ENCODE results near the gene TAGLN3.

TAGLN3 gene

GRCh38 chr3:111993038-111993437 is 5.7 kb upstream of the TAGLN3 start:
- Histone ChIP-seq H3K9ac (ENCODE audit: low read length in 5 of 5) (no peak overlapping the region), H3K27ac (ENCODE audit: low read depth, low read length) (no peak overlapping the region), H3K9me3 (ENCODE audit: control insufficient read depth in 5 of 5, low read length in 5 of 5) (no peaks in the 10 kb centered on the region), H3K4me3 (ENCODE audit: low read depth in 1 of 5, low read length in 5 of 5) (no peak overlapping the region), H3K27me3 (ENCODE audit: control insufficient read depth in 5 of 5, insufficient read depth in 4 of 5, low read length in 5 of 5) (peaks cover 0 to 2% (median 0%) of the 10 kb centered on the region in 5 donors), H3K4me1 (ENCODE audit: control insufficient read depth in 5 of 5, insufficient read depth in 5 of 5, low read length in 5 of 5) (no peaks in the 10 kb centered on the region), H3K36me3 (ENCODE audit: control insufficient read depth in 5 of 5, insufficient read depth in 5 of 5, low read length in 5 of 5) (peaks cover 10 to 25% (median 17%) of the 10 kb centered on the region in 5 donors)

GRCh38 chr3:111999484-112000324 is 982 bp downstream of the TAGLN3 start:
- Histone ChIP-seq H3K4me3 (ENCODE audit: low read depth in 1 of 5, low read length in 5 of 5) (peak overlapping the region; percentile 13 to 72 (median 54)), H3K36me3 (ENCODE audit: control insufficient read depth in 5 of 5, insufficient read depth in 5 of 5, low read length in 5 of 5) (no peaks in the 10 kb centered on the region), H3K27me3 (ENCODE audit: control insufficient read depth in 5 of 5, insufficient read depth in 4 of 5, low read length in 5 of 5) (peaks cover 4 to 28% (median 8%) of the 10 kb centered on the region in 5 donors), H3K4me1 (ENCODE audit: control insufficient read depth in 5 of 5, insufficient read depth in 5 of 5, low read length in 5 of 5) (peaks cover 0 to 14% (median 13%) of the 10 kb centered on the region in 5 donors), H3K27ac (ENCODE audit: low read depth, low read length) (no peak overlapping the region), H3K9me3 (ENCODE audit: control insufficient read depth in 5 of 5, low read length in 5 of 5) (no peaks in the 10 kb centered on the region), H3K9ac (ENCODE audit: low read length in 5 of 5) (no peak overlapping the region)

DNA sequence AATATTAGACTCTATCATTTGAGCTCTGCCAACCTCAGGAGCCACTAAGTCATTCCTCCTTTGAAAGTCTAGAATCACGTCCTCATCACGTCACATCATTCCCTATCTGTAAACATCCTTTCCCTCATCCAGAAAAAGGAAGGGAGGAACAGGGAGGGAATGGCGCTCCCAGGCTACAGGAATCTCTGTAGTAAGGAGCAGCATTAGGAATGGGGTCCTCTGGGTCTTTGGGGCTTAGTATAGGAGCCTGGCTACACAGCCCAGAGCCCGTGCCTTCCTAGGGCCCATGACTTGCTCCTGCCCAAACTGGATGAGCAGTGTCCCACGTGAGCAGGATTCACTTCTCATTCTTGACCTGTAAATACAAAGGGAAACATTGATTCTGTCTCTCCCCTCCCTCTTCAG is 1.6 kb downstream of the TAGLN3 start:
- Histone ChIP-seq H3K27ac (ENCODE audit: low read depth, low read length) (no peak overlapping the region), H3K9ac (ENCODE audit: low read length in 5 of 5) (no peak overlapping the region)

GRCh38 chr3:112000966-112001365 is 2.2 kb downstream of the TAGLN3 start:
- H3K27ac ChIP-seq (ENCODE audit: low read depth, low read length) = no peak overlapping the region
- H3K9ac ChIP-seq (ENCODE audit: low read length in 5 of 5) = no peak overlapping the region
- no peak overlapping the region for H3K4me3 ChIP-seq (ENCODE audit: low read depth in 1 of 5, low read length in 5 of 5)
- H3K36me3 ChIP-seq (ENCODE audit: control insufficient read depth in 5 of 5, insufficient read depth in 5 of 5, low read length in 5 of 5) = no peaks in the 10 kb centered on the region
- H3K27me3 ChIP-seq (ENCODE audit: control insufficient read depth in 5 of 5, insufficient read depth in 4 of 5, low read length in 5 of 5) = peaks cover 4 to 28% (median 8%) of the 10 kb centered on the region in 5 donors
- no peaks in the 10 kb centered on the region for H3K9me3 ChIP-seq (ENCODE audit: control insufficient read depth in 5 of 5, low read length in 5 of 5)
- peaks cover 0 to 14% (median 13%) of the 10 kb centered on the region in 5 donors for H3K4me1 ChIP-seq (ENCODE audit: control insufficient read depth in 5 of 5, insufficient read depth in 5 of 5, low read length in 5 of 5)

More for the DNA sequence above, 1.6 kb downstream of the TAGLN3 start:
- Histone ChIP-seq H3K9me3 (ENCODE audit: control insufficient read depth in 5 of 5, low read length in 5 of 5) (no peaks in the 10 kb centered on the region), H3K27me3 (ENCODE audit: control insufficient read depth in 5 of 5, insufficient read depth in 4 of 5, low read length in 5 of 5) (peaks cover 4 to 28% (median 8%) of the 10 kb centered on the region in 5 donors), H3K4me3 (ENCODE audit: low read depth in 1 of 5, low read length in 5 of 5) (no peak overlapping the region), H3K4me1 (ENCODE audit: control insufficient read depth in 5 of 5, insufficient read depth in 5 of 5, low read length in 5 of 5) (peaks cover 0 to 14% (median 13%) of the 10 kb centered on the region in 5 donors), H3K36me3 (ENCODE audit: control insufficient read depth in 5 of 5, insufficient read depth in 5 of 5, low read length in 5 of 5) (no peaks in the 10 kb centered on the region)

GRCh38 chr3:112001526-112001925 is 2.8 kb downstream of the TAGLN3 start:
- peaks cover 0 to 14% (median 13%) of the 10 kb centered on the region in 5 donors for H3K4me1 ChIP-seq (ENCODE audit: control insufficient read depth in 5 of 5, insufficient read depth in 5 of 5, low read length in 5 of 5)
- H3K36me3 ChIP-seq (ENCODE audit: control insufficient read depth in 5 of 5, insufficient read depth in 5 of 5, low read length in 5 of 5) = no peaks in the 10 kb centered on the region
- no peak overlapping the region for H3K9ac ChIP-seq (ENCODE audit: low read length in 5 of 5)
- peaks cover 4 to 28% (median 8%) of the 10 kb centered on the region in 5 donors for H3K27me3 ChIP-seq (ENCODE audit: control insufficient read depth in 5 of 5, insufficient read depth in 4 of 5, low read length in 5 of 5)
- no peak overlapping the region for H3K4me3 ChIP-seq (ENCODE audit: low read depth in 1 of 5, low read length in 5 of 5)
- no peak overlapping the region for H3K27ac ChIP-seq (ENCODE audit: low read depth, low read length)
- no peaks in the 10 kb centered on the region for H3K9me3 ChIP-seq (ENCODE audit: control insufficient read depth in 5 of 5, low read length in 5 of 5)

GRCh38 chr3:112002096-112002971 is 3.6 kb downstream of the TAGLN3 start:
- no peak overlapping the region for H3K27ac ChIP-seq (ENCODE audit: low read depth, low read length)
- no peak overlapping the region for H3K9ac ChIP-seq (ENCODE audit: low read length in 5 of 5)
- no peaks in the 10 kb centered on the region for H3K9me3 ChIP-seq (ENCODE audit: control insufficient read depth in 5 of 5, low read length in 5 of 5)
- no peak overlapping the region for H3K4me3 ChIP-seq (ENCODE audit: low read depth in 1 of 5, low read length in 5 of 5)
- H3K4me1 ChIP-seq (ENCODE audit: control insufficient read depth in 5 of 5, insufficient read depth in 5 of 5, low read length in 5 of 5) = peaks cover 0 to 16% (median 14%) of the 10 kb centered on the region in 5 donors
- H3K27me3 ChIP-seq (ENCODE audit: control insufficient read depth in 5 of 5, insufficient read depth in 4 of 5, low read length in 5 of 5) = peaks cover 4 to 28% (median 8%) of the 10 kb centered on the region in 5 donors
- no peaks in the 10 kb centered on the region for H3K36me3 ChIP-seq (ENCODE audit: control insufficient read depth in 5 of 5, insufficient read depth in 5 of 5, low read length in 5 of 5)

GRCh38 chr3:112003321-112004080 is 4.8 kb downstream of the TAGLN3 start:
- H3K27me3 ChIP-seq (ENCODE audit: control insufficient read depth in 5 of 5, insufficient read depth in 4 of 5, low read length in 5 of 5) = peaks cover 4 to 24% (median 7%) of the 10 kb centered on the region in 5 donors
- no peaks in the 10 kb centered on the region for H3K9me3 ChIP-seq (ENCODE audit: control insufficient read depth in 5 of 5, low read length in 5 of 5)
- no peaks in the 10 kb centered on the region for H3K36me3 ChIP-seq (ENCODE audit: control insufficient read depth in 5 of 5, insufficient read depth in 5 of 5, low read length in 5 of 5)
- peaks cover 0 to 25% (median 24%) of the 10 kb centered on the region in 5 donors for H3K4me1 ChIP-seq (ENCODE audit: control insufficient read depth in 5 of 5, insufficient read depth in 5 of 5, low read length in 5 of 5)
- no peak overlapping the region for H3K27ac ChIP-seq (ENCODE audit: low read depth, low read length)
- no peak overlapping the region for H3K9ac ChIP-seq (ENCODE audit: low read length in 5 of 5)
- H3K4me3 ChIP-seq (ENCODE audit: low read depth in 1 of 5, low read length in 5 of 5) = no peak overlapping the region

DNA sequence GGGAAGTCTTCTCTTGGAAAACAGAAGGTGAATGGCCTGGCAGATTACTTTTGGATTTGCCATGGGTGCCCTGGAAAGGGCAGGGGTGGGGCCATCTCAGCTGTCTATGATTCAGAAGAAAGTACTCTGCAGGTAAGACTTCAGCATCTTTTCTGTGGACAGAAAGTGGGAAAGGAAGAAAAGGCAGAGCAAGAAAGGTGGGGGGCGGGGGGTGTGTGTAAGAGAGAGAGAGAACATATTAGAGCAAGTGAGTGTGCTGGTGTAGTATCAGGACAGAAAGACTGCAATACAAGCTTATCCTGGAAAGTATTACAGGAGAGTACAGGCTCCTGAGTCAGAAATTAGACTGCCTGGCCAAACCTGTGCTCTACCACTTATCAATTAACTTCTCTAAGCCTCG is 5.5 kb downstream of the TAGLN3 start:
- Histone ChIP-seq H3K27me3 (ENCODE audit: control insufficient read depth in 5 of 5, insufficient read depth in 4 of 5, low read length in 5 of 5) (peaks cover 4 to 17% (median 6%) of the 10 kb centered on the region in 5 donors), H3K9ac (ENCODE audit: low read length in 5 of 5) (no peak overlapping the region), H3K27ac (ENCODE audit: low read depth, low read length) (no peak overlapping the region), H3K9me3 (ENCODE audit: control insufficient read depth in 5 of 5, low read length in 5 of 5) (no peaks in the 10 kb centered on the region), H3K4me1 (ENCODE audit: control insufficient read depth in 5 of 5, insufficient read depth in 5 of 5, low read length in 5 of 5) (peaks cover 0 to 22% (median 17%) of the 10 kb centered on the region in 5 donors), H3K36me3 (ENCODE audit: control insufficient read depth in 5 of 5, insufficient read depth in 5 of 5, low read length in 5 of 5) (no peaks in the 10 kb centered on the region), H3K4me3 (ENCODE audit: low read depth in 1 of 5, low read length in 5 of 5) (no peak overlapping the region)

- no peak overlapping the region for H3K4me3 ChIP-seq (ENCODE audit: low read depth in 1 of 5, low read length in 5 of 5)
- H3K36me3 ChIP-seq (ENCODE audit: control insufficient read depth in 5 of 5, insufficient read depth in 5 of 5, low read length in 5 of 5) = no peaks in the 10 kb centered on the region
- peaks cover under 1 to 12% (median 1%) of the 10 kb centered on the region in 5 donors for H3K27me3 ChIP-seq (ENCODE audit: control insufficient read depth in 5 of 5, insufficient read depth in 4 of 5, low read length in 5 of 5)
- no peak overlapping the region for H3K9ac ChIP-seq (ENCODE audit: low read length in 5 of 5)
- H3K27ac ChIP-seq (ENCODE audit: low read depth, low read length) = no peak overlapping the region
- H3K9me3 ChIP-seq (ENCODE audit: control insufficient read depth in 5 of 5, low read length in 5 of 5) = no peaks in the 10 kb centered on the region
- peaks cover 0 to 17% (median 12%) of the 10 kb centered on the region in 5 donors for H3K4me1 ChIP-seq (ENCODE audit: control insufficient read depth in 5 of 5, insufficient read depth in 5 of 5, low read length in 5 of 5)
These were observed 5.9 kb downstream of the TAGLN3 start for GRCh38 chr3:112004669-112005068.
